GM18868 (cell line): ENCODE results near the gene EIF3K.

Experiments
- ATAC-seq: cut with Tn5 transposase; IDR thresholded peaks from one replicate; pipeline ENCODE4 v1.9.1; 2021; ENCODE audit warnings: mild to moderate bottlenecking, moderate library complexity; ENCODE audit not compliant: unreplicated experiment

EIF3K gene

DNA sequence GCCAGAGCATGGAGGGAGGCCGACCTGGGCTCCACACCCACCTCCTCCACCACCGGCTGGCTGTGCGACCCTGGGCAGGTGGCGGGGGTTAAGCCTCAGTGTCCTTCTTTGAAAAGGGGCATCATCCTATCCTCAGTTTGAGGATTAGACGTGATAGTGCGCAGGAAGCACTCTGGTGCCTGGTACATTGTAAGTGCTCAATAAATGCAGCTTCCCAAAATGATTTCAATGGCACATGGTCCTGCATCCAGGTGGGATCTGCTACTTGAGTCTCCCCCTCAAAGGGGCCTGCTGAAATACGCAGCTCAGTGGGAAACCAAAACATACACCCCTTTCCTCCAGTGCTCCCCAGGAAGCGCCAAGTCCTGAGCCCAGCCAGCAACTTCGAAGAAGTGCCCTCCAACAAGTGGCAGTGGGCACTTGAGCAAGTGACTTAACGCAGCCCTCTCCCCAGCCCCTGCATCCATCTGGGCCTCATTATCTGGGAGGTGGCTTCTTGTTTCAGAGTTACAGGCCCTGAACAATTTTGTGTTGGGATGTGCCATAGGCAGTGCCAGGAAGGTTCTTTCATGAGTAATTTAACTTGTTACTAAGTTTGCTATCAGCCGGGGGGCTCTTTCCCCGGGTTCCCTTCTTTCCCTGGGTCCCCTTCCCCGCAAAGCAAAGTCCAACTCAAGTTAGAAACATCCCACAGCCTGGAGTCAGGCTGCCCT lies 46.4 kb downstream of the EIF3K start:
- ATAC-seq, result no peak

DNA sequence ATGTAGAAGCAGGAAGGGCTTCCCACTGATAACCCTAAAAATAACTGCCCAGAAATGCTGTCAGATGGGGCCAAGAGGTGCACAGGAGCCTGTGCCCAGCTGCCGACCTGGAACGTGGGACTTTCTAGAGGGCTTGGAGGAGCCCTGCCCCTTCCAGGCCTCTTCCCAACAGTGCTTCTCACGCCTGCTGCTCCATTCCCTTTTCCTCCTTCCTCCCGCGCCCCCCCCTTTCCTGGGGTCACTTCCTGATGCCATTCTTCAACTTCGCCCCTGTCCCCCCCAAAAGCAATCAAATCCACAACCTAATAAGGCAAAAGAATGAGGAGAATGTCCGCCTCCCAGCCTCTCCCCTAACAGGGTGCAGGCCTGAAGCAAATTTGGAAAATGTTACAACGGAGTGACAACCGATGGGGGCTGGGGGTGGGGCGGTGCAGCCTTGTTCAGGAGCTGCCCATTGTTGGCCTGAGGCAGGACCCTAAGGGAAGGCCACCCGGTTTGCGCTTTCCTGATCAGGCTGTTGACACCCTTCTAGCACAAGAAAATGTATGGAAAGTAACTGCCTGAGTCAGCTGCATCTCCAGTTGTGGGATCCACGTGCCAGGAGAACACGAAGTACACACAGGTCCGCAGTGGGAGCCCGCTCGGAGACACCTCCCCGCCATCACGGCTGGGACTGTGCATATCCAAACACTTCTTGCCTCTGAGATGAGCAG lies 47.1 kb downstream of the EIF3K start:
- no peak for ATAC-seq

DNA sequence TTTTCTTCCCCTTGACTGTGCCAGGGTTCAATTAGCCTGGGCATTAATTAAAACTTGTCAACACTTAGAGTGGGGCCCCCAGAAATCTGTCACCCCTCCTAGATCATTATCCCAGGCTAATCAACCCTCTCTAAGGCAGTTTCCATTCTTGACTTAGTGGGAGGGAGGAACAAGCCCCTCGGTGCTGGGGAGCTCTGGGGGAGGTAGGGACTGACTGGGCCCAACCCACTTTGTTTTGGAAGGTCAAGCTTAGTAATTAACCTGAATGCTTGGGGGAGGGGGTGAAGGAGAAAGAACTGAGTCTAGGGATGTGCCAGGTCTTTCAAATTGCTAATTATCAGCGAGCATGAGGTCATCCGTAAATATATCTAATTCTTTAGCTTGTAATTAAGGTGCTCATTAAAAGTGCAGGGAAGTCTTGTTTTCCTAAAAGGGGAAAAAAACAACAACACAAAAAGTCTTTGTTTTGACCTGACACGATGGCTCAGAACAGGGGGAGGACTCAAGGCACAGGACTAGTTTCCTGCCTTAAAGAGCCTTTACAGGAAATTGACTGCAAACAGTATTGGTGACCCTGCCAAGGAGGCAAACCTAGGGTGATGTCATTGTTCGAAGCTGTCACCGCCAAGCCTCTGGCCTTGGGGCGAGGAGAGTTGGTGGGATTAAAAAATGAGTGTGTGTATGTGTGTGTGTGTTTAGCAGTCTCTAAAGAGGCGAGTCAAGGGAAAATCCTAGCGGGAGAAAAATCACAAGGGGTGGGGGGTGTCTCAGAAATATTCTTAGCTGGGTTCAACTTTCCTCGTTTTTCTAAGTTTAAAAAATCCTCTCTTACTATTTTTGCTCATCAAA lies 47.9 kb downstream of the EIF3K start:
- ATAC-seq, result peak; percentile 63

DNA sequence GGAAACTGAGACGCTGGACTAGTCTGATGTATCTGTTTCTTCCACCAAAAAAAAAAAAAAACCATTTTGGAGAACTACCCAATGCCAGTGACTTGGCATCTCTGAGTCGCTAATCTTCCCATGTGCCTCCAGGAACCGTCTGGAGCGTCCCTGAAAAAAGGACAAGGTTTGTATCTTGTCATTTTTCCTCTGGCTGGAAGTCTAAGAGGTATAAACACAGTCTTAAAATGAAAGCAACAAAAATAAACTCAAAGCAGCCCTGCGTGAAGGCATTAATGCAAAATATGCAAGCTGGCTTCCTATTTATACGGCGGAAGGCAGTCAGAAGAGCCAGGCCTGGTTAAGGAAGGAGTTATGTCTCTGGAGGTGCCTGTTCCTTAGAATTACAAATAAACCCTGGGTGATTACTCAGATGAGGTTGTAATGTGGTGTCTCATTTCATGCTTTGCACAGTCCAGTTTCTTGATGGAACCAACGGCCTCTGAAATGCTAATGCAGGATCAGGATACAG lies 48.7 kb downstream of the EIF3K start:
- ATAC-seq, result no peak

DNA sequence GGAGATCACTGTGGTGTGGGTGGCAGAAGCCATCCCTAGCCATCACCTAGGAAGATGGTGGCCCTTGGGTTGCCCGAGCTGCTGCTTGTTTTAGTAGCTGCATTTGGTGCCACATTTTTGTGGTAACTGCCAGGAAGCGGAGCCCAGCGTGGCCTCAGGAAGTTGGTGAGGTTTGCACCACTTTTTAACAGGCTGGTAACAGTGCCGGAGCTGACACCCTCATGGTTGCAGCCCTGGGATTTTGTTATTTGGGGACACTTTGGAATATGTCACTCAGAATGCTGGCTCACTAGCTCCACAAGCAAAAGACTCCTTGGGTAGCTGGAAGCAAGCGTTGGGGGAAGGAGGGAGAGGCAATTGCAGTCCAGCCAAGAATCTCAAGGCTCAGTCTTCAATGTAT lies 50.6 kb downstream of the EIF3K start:
- ATAC-seq, result no peak

DNA sequence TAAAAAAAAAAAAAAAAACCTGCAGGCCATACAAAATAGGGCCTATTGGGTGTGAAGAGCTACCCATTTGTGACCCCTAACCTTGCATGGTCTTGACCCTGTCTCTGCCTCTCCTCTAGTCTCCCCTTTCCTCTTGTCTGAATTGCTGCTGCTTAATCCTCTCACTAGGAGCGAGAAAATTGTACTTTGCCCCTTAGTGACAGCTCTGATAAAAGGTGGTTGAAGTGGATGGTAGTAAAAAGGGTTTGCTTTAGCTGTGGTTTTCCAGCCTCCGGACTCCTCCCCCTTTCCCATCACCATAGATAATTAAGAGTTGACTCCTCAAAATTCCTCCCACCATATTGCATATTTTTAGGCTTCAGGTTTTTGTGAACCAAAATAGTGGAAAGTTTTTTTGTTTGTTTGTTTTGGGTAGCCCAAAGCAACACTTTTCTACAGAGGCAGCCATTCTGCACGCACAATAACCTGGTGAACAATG lies 52.0 kb downstream of the EIF3K start:
- no peak for ATAC-seq

DNA sequence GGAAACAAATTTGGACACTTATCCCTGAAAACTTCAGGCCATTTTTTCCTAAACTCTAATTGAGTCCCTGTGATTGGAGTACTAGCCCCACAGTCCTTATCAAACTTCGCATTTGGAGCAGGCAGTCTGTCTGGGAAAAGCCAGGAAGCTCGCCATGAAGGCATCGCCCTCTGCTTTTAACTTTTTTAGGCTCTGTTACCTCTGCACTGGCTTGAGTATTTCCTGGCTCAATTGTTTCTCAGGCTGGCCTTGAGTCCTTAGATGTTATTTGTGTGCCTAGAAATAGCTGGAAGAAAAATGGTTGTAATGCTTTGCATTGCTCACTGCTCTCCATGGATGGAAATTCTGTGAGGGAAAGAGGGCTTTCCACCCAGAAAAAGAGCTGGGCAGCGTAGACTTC lies 52.7 kb downstream of the EIF3K start:
- ATAC-seq, result no peak

DNA sequence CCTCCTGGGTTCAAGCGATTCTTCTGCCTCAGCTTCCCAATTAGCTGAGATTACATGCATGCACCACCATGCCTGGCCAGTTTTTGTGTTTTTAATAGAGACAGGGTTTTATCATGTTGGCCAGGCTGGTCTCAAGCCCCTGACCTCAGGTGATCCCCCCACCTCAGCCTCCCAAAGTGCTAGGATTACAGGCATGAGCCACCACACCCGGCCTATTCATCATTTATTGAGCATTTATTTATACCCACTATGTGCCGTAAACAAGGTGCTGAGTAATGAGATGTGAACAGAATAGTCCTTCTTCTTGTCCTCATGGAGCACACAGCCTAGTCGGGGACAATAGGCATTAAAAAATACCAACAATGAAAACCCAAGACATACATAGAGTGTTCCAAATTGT lies 54.0 kb downstream of the EIF3K start:
- no peak for ATAC-seq

DNA sequence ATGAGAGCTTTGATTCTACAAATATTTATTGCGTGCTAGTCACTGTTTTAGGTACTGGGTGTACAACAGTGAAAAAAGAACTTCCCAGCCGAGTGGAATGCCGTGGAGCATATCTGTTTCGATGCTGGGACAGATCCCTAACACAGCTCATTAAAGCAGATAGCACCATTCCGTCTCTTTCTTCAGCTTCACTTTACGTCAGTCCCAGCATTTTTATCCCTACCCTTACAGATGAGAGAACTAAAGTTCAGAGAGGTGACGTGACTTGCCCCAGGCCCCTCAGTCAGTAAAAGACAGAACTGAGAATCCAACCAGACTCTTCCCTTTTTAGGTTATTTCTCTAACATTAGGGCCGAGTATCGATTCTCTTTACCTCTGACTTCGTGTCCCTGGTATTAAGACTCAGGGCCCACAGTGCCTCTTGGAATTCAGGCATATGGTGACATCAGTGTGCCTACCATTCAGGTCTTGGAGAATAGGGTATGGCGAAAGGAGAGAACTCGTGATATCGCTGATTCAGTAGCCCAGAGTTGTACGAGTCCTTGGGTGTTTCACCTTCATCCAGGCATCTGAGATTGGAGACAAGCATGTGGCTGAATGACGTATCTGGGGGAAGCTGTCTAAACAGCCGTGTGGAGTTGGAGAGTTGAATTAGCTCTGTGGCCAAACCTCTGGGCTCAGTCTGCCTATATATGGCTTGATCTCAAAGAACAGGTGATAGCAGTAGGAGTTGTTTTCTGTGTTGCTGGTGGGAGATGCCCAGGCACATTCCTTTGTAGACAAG lies 55.6 kb downstream of the EIF3K start:
- peak; percentile 48 for ATAC-seq

DNA sequence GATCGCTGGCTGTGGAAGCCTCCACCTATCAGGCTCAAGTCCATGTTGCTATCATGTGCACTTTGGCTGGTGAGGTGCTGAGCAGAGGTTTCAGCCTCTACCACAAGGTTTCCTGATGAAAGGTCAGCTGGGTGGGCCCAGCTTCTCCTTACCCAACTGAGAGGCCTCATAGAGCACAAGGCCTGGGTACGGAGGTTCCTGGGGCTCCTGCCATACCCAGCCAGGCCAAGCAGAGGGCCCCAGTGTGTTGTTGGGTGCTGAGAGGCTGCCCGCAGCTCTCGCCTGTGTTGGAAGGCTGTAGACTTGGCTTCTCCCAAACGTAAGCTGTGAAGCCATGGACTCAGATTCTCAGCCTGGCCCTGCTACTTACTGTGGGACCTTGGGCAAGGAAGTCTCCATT lies 56.6 kb downstream of the EIF3K start:
- no peak for ATAC-seq

DNA sequence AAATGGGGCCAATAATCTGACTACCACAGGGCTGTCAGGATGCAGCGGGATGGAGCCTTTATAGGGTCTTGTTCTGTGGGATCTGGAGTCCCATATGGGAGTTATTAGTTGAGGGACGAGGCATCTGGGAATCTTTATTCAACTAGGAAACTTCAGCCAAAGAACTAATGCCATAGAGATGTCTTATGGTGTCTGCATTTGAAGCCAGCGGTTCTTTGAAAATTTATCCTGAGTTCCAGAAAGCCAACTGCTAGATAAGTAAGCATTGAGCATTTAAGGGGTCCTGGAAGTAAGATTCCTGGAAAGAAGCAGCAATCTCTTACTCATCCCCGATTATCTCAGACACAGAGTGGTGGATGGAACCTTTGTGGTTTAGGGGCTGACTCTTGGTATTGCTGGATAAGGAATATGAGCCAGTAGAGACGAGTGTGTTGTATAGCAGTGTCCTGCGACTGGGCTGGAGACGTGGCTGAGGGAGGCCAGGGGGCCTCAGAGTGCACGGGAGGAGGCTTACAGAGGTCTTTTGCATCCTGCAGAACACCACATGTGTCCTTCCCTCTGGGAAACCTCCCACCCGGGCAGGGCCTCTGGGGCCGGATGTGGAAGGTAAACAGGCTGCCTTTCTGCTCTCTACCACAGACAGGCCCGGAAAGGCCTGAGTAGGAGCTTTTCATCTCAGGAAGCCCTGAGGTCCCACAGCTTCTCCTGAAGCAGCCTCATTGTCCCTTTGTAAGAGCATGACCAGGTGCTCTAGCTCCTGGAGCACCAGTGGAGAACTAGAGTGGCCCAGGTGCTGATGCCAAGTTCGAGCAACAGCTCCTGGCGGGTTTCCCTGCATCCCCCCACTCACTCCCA lies 57.3 kb downstream of the EIF3K start:
- ATAC-seq, result no peak

DNA sequence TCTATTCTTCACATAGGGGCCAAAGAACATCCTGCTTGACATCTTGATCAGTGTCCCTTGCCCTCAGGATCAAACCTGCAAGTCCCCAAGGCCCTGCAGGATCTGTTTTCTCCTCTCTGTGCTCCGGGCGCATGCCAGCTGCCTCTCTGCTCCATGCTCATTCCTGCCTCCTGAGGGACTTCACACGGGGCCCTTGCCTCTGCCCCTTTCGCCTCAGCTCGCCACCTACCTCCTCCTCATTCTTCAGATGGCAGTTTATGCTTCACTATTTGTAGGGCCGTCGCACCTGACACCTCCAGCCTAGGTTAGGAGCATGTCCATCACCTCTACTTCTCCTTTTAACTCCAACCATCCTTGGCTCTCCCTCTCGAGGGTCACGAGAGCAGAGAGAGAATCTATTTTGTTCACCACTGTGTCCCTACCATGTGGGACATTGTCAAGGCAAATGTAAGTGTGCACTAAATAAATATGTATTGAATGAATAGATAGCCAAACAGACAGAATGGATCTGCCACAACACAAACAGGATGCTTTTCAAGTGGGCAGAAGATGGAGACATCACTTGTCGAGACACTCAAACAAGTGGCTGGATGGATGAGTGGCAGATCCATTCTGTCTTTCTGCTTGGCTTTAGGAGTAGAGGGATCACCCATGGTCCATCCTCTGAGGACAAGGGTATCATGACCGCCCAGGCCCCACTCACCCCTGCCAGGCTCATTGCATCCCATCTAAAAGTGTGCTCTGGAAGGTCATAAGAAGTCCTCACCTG lies 58.1 kb downstream of the EIF3K start:
- no peak for ATAC-seq

DNA sequence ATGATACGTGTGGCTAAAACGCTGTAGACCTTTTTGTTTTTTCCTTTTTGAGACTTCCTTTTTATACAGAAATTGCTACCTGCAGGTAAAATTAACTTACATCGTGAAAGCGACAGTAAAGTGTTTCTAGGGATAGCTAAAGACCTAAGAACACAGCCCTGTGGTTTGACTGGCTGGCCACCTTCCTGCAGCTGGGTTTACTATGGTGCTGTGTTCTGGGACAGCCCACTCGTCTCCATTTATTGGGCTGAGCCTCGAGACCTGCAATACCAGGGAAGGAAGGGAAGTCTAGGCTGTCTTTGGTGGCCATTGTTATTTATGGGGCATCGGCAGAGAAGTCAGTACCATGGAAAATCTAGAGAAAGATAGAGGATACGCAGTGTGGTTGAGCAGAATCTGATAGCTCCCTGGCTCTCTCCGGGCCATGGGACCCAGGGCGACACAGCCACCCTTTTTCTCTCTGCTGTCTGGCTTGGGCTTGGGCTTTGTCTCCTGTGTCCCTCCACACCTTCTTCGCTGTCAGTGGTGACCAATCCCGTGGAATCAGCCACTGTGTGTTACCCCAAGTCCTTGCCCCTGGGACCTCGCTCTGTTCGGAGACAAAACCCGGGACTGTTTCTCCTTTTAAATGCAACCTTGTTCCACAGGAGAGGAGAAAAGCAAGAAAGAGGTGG lies 59.4 kb downstream of the EIF3K start:
- no peak for ATAC-seq

DNA sequence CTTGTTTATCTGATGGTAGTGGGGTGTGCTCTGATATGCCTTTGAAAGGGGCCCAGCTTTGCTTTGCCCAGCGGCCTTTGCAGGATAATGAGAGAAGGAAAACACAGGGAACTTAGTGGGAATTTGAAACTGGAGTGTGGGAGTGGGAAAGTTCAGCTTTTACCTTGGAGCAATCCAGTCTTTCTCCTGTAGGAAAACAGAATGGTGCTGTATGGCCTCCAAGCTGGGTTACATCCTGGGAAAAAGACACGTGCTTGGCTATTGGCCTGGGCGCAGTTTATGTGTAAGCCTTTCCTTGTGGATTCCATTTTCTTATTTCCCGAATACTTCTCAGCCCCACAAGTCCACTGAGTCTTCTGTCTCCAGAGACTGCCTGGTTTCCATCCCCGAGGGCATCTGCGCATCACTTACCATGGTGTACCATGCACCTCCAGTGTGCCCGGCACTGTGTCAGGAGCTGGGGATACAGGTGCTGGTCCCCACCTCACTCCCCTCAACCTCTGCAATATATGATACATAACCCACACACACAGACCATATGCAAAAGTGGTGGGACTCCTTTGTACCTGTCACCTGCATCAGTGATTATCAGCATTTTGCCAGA lies 60.0 kb downstream of the EIF3K start:
- no peak for ATAC-seq

DNA sequence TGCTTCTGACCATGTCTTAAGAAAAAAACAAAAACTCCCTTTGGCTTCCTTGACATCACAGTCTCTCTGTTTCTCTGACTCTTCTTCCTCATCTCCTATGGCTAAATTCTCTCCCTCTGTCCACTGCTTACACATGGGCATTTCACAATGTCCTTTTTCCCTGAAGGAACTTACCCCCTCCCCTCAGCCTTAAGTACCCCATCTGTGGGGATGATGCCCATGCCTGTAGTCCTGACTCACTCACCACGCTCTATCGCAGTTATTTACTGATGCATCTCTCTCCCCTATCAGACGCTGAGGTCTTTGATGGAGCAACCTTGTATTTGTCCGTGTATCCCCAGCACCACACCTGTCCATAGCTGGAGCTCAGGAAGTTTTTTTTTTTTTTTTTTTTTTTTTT lies 60.9 kb downstream of the EIF3K start:
- no peak for ATAC-seq

DNA sequence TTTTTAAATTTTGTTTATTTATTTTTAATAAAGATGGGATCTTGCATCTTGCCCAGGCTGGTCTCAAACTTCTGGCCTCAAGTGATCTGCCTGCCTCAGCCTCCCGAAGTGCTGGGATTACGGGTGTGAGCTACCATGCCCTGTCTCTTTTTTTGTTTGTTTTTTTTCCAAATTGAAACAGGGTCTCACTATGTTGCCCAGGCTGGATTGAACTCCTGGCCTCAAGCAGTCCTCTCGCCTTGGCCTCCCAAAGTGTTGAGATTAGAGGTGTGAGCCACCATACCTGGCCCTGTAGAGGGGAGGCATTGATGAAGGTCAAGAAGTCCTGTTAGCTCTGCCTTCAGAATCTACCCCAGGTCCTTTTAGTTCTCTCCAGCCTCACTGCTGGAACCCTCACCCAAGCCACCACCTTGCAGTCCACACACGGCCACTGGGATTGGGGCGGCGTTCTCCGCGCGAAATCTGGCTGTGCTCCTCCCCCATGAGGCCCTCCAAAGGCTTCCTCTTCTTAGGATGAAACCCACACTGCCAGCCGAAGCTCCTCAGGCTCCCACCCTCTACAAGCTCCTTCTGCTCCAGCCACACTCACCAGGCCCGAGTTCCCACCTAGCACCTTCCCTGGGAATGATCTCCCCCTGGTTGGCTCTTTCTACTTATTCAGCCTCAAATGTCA lies 63.3 kb downstream of the EIF3K start:
- no peak for ATAC-seq

DNA sequence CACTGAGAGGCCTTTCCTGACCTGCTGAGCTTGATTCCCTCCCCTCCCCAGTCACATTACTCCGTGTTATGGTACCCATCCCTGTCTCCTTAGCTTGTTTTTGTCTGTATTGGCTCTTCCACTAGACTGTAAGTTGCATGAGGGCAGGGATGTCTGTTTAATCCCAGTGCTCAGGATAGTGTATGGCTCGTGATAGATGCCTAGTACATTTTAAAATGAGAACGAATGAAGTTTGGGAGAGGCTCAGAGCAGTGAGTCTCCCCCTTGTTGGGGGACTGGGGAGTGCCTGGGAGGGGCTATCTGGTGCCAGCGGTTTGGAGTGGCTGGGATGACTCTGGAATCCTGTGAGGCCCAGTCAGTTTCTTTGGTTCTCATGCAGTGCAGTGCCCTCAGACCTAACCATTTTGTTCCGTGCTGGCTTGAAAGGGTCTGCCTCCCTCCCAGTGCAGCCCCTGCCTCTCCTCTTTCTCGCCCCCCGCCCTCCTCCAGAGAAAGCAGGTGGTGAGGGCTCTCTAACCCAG lies 63.9 kb downstream of the EIF3K start:
- ATAC-seq, result no peak
